ENCODE measurements around the gene MB. TPM values are rescaled to one million over a fixed set of nuclear protein-coding genes. Genes with fewer than 3 reads are reported as not detected.
"Not testable (repeated sequence)": the region's sequence is repeated elsewhere in the genome, so short reads cannot be mapped to it uniquely, and the experiment has no call there.

The MB gene
- polyA plus RNA-seq, 2 of the 4 experiments (the other 2 are of a cell fraction) = 6.9 to 12.1 TPM

GRCh38 chr22:35624547-35624946 lies 7.4 kb upstream of the MB start:
- 92% methylated on average over 6 of the region's 6 CpGs for WGBS (ENCODE audit: missing lambda C conversion rate)
- Histone ChIP-seq H3K27ac (peak overlapping the region; percentile 17 to 99; a peak in 4 of 6 replicates), H3K4me2 (no peak overlapping the region), H3K9me3 (no peaks in the 10 kb centered on the region), H3K4me3 (no peak overlapping the region), H3K4me1 (peaks cover 53% of the 10 kb centered on the region)
- no peak for FAIRE-seq
- POLR2A ChIA-PET = no interaction called here
- ATAC-seq = no peak
- TF ChIP-seq ZC3H11A (IDR thresholded peaks at IDR 0.05) (no peak), ZFP36 (IDR thresholded peaks at IDR 0.05; ENCODE audit: borderline replicate concordance, partially characterized antibody) (no peak), HOXB13 (CRISPR knock-in tag; IDR thresholded peaks at IDR 0.05; ENCODE audit: low read depth) (no peak), HES2 (IDR thresholded peaks at IDR 0.05) (no peak), USF2 (IDR thresholded peaks at IDR 0.05) (no peak), CEBPB (IDR thresholded peaks at IDR 0.05) (no peak), CTCF (IDR thresholded peaks at IDR 0.05) (no peak), ELK1 (IDR thresholded peaks at IDR 0.05; ENCODE audit: low read depth, low read length) (no peak), ZNF302 (CRISPR knock-in tag; IDR thresholded peaks at IDR 0.05) (no peak), REST (IDR thresholded peaks at IDR 0.05) (no peak)
- DNase-seq (ENCODE audit: low read depth in 1 of 2, low spot score in 1 of 2) = no peak
- CTCF ChIA-PET = interaction anchor here (1.1 to 1.7 kb wide), 4 partner anchors 42 to 297 kb away, joined by 3 to 10 read pairs (median 4); no protein-coding TSS in a partner anchor

- peak overlapping the region; percentile 83 to 99; a peak in 5 of 6 replicates for H3K27ac ChIP-seq
- CTCF ChIA-PET = interaction anchor here (1.1 to 1.7 kb wide), 3 partner anchors 41 to 298 kb away, joined by 3 to 10 read pairs (median 4); no protein-coding TSS in a partner anchor
- WGBS (ENCODE audit: missing lambda C conversion rate) = 91% methylated on average over 5 of the region's 5 CpGs
Measured at GRCh38 chr22:35623885-35624284, 6.8 kb upstream of the MB start.

GRCh38 chr22:35622191-35622913 lies 5.2 kb upstream of the MB start:
- FAIRE-seq (no peak), DNase-seq (ENCODE audit: low read depth in 1 of 2, low spot score in 1 of 2) (peak in 1 of 2 experiments; percentile 75), ATAC-seq (peak; percentile 38 to 58)
- TF ChIP-seq JUN (IDR thresholded peaks at IDR 0.05) = peak in 1 of 2 experiments; percentile 30; a peak in 1 of 5 replicates
- TF ChIP-seq CBX2 (IDR thresholded peaks at IDR 0.05; ENCODE audit: borderline replicate concordance, low read depth) = no peak
- Histone ChIP-seq H3K9me3 (no peaks in the 10 kb centered on the region), H3K4me2 (peak overlapping the region; percentile 86), H3K4me1 (peaks cover 40% of the 10 kb centered on the region), H3K4me3 (0 out of 3 replicates have a peak overlapping the region, but pooled peaks have one; percentile 0), H3K27ac (peak overlapping the region; percentile 83 to 99)
- ChIA-PET POLR2A (interaction anchor here (1.2 kb wide), 1 partner anchor 33 kb away, joined by 4 read pairs; no protein-coding TSS in a partner anchor), CTCF (interaction anchor here (0.9 to 4.1 kb wide), 10 partner anchors 9 to 502 kb away, joined by 3 to 22 read pairs (median 6); no protein-coding TSS in a partner anchor)
- WGBS (ENCODE audit: missing lambda C conversion rate) = 25% methylated on average over 8 of the region's 9 CpGs

More at GRCh38 chr22:35623885-35624284, 6.8 kb upstream of the MB start:
- H3K4me1 ChIP-seq = peaks cover 47% of the 10 kb centered on the region
- POLR2A ChIA-PET; ATAC-seq; H3K4me3 ChIP-seq; H3K4me2 ChIP-seq; FAIRE-seq; H3K9me3 ChIP-seq; DNase-seq (ENCODE audit: low read depth in 1 of 2, low spot score in 1 of 2): not testable (repeated sequence)
- peak; percentile 54 for TF ChIP-seq ZC3H11A (IDR thresholded peaks at IDR 0.05)
